Activated CD4-positive, alpha-beta T cell treated with anti-CD3 and anti-CD28 coated beads, Interleukin-2, amount 10 ng/mL, durations not matched to agents 24 days and 14 days (primary cell): ENCODE results near the gene NR1D1. TPM values are rescaled to one million over a fixed set of nuclear protein-coding genes. Genes with fewer than 3 reads are reported as not detected.
"Not testable (repeated sequence)": the region's sequence is repeated elsewhere in the genome, so short reads cannot be mapped to it uniquely, and the experiment has no call there.

ENCODE experiments used
- DNase-seq: peaks from one replicate; pipeline ENCODE4 v3.0.0; 2022
- H3K27ac Mint-ChIP-seq: one replicate; pipeline ENCODE4 v1.8.0; 2022; ENCODE audit warnings: mild to moderate bottlenecking, mixed read lengths
- H3K27me3 Mint-ChIP-seq: one replicate; pipeline ENCODE4 v1.8.0; 2022; ENCODE audit warnings: mixed read lengths
- H3K36me3 Mint-ChIP-seq: one replicate; pipeline ENCODE4 v1.8.0; 2022; ENCODE audit warnings: low read depth, mild to moderate bottlenecking, mixed read lengths
- H3K4me1 Mint-ChIP-seq: one replicate; pipeline ENCODE4 v1.8.0; 2021; ENCODE audit warnings: mixed read lengths
- H3K4me3 Mint-ChIP-seq: one replicate; pipeline ENCODE4 v1.8.0; 2022; ENCODE audit warnings: mild to moderate bottlenecking, moderate library complexity, mixed read lengths
- H3K9me3 Mint-ChIP-seq: one replicate; pipeline ENCODE4 v1.8.0; 2021; ENCODE audit warnings: mixed read lengths
- intact Hi-C: fragments of 100-400 bp; cut with micrococcal nuclease; formaldehyde crosslinking; loops from one replicate; pipeline ENCODE4 v1.15.1; 2023
- total RNA-seq: library from RNA; stranded (reverse); gene quantifications from 2 replicates; pipeline ENCODE4 v1.2.3, GENCODE V29; 2022

Gene NR1D1
- total RNA-seq: 7.9 and 8.2 TPM in 2 replicates

DNA sequence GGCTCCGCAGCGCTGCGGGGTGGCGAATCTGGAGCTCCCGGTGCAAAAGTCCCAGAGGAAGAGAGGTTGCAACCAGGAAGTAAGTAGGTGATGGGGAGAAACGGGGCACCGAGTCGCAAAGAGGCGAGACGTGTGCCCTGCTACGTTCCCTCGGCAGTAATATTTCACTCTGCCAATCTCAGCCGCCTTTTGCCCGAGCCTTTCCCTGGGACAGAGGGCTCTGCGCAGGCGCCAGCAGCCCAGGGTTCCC, at the start of gene NR1D1:
TSS of gene NR1D1 (minus strand) at position 171 of the 250 bp plus-strand sequence. CDS start 495 bp downstream, outside the sequence.
- peaks cover 4% of the 10 kb centered on the region for H3K27me3 Mint-ChIP-seq
- H3K9me3 Mint-ChIP-seq: peaks cover 6% of the 10 kb centered on the region
- H3K4me1 Mint-ChIP-seq: peaks cover 82% of the 10 kb centered on the region
- peak within 1 kb of the TSS; percentile 92 for H3K27ac Mint-ChIP-seq
- peaks cover 35% of the 10 kb centered on the region for H3K36me3 Mint-ChIP-seq
- intact Hi-C loops: no loop called here
- no peak for DNase-seq
- H3K4me3 Mint-ChIP-seq: peak within 1 kb of the TSS; percentile 94

DNA sequence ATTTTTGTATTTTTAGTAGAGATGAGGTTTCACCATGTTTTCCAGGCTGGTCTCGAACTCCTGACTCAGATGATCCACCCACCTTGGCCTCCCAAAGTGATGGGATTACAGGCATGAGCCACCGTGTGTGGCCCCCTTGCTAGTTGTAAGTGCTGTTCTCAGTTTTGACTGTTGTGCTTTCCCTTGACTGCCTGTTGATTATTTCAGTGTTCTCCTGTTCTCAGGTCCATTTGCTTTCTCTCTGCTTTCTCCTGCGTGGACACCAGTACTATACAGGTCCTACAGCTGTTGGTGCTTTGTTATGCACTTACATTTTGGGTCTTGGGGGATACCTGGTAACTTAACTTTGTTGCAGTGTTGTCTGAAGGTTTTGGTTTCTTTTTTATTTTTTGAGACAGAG, 48.1 kb upstream of the NR1D1 start:
- no peaks in the 10 kb centered on the region for H3K27me3 Mint-ChIP-seq
- peaks cover 58% of the 10 kb centered on the region for H3K36me3 Mint-ChIP-seq
- intact Hi-C loops: no loop called here
- H3K9me3 Mint-ChIP-seq: peaks cover 5% of the 10 kb centered on the region
- peaks cover 29% of the 10 kb centered on the region for H3K4me1 Mint-ChIP-seq
- DNase-seq: no peak
- no peak overlapping the region for H3K4me3 Mint-ChIP-seq
- H3K27ac Mint-ChIP-seq: peak overlapping the region; percentile 16

DNA sequence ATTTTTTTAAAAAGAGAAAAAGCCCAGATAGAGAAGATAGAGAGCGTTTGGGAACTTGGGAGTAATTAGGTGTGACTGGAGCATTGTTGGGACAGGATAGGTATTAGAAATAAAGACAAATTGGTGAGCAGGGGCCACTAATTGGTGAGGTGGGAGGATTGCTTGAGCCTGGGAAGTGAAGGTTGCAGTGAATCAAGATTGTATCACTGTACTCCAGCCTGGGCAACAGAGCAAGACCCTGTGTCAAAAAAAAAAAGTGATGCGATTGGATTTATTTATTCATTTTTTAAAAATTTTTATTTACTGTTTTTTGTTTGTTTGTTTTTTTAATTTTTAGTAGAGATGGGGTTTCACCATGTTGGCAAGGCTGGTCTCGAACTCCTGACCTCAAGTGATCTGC, 45.1 kb upstream of the NR1D1 start:
- no peaks in the 10 kb centered on the region for H3K27me3 Mint-ChIP-seq
- H3K27ac Mint-ChIP-seq: no peak overlapping the region
- intact Hi-C loops: no loop called here
- H3K4me1 Mint-ChIP-seq: peaks cover 32% of the 10 kb centered on the region
- H3K4me3 Mint-ChIP-seq: no peak overlapping the region
- peaks cover 60% of the 10 kb centered on the region for H3K36me3 Mint-ChIP-seq
- no peak for DNase-seq
- no peaks in the 10 kb centered on the region for H3K9me3 Mint-ChIP-seq

DNA sequence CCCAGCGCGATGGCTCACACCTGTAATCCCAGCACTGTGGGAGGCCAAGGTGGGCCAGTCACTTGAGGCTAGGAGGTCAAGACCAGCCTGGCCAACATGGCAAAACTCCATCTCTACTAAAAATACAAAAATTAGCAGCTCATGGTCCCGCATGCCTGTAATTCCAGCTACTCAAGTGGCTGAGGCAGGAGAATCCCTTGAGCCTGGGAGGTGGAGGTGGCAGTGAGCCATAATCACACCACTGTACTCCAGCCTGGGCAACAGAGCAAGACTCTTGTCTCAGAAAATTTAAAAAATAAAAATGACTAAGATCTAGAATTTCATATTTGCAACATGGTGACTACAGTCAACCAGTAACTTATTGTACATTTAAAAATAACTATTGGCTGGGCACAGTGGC, 42.8 kb upstream of the NR1D1 start:
- H3K27me3 Mint-ChIP-seq, intact Hi-C loops, H3K9me3 Mint-ChIP-seq, H3K27ac Mint-ChIP-seq, H3K4me3 Mint-ChIP-seq, DNase-seq: not testable (repeated sequence)
- Mint-ChIP-seq H3K4me1 (peaks cover 37% of the 10 kb centered on the region), H3K36me3 (peaks cover 44% of the 10 kb centered on the region)

DNA sequence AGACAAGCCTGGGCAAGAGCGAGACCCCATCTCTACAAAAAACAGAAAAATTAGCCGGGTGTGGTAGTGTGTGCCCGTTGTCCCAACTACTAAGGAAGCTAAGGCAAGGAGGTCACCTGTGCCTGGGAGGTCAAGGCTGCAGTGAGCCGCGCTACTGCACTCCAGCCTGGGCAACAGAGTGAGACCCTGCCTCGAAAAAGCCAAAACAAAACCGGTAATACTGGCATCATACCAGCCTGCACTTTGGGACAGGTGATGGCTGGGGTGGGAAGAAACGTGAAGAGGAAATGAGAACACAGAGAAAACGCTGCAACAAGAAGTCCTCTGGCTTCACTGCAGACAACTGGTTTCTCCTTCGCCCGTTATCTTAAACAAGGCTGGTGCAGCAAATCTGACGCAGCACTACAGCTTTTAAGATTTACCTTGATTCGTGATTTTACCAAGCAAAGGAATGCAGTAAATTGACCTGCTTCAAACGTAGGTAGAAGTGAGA, 39.2 kb upstream of the NR1D1 start:
- Mint-ChIP-seq H3K4me1 (peaks cover 30% of the 10 kb centered on the region), H3K36me3 (peaks cover 46% of the 10 kb centered on the region), H3K9me3 (no peaks in the 10 kb centered on the region), H3K27ac (peak overlapping the region; percentile 99), H3K4me3 (peak overlapping the region; percentile 97), H3K27me3 (no peaks in the 10 kb centered on the region)
- intact Hi-C loops: loop anchor here (1.0 kb wide), 4 partner anchors 14 to 40 kb away; partner anchors contain the start of gene MSL1
- no peak for DNase-seq

DNA sequence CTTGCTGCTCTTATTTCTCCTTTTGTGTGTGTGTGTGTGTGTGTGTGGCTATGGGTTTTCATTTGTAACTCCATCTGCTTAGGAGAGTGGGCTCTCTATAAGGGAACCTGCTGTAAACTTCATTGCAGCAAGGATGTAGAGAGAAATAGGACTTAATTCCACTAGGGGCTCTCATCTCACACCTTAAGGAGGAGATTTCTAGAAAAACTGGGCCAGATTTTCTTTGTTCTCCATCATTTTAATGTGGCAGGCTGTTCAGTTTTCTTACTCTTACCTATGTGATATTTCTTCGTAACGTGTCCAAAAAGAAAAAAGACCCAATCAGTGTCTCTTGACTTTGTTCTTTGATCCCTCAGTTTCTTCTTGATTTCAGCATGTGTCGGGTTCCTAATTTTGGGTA, 35.4 kb upstream of the NR1D1 start:
- no peak for DNase-seq
- H3K27me3 Mint-ChIP-seq: no peaks in the 10 kb centered on the region
- no peaks in the 10 kb centered on the region for H3K9me3 Mint-ChIP-seq
- H3K36me3 Mint-ChIP-seq: peaks cover 62% of the 10 kb centered on the region
- intact Hi-C loops: no loop called here
- H3K4me3 Mint-ChIP-seq: no peak overlapping the region
- H3K4me1 Mint-ChIP-seq: peaks cover 22% of the 10 kb centered on the region
- peak overlapping the region; percentile 20 for H3K27ac Mint-ChIP-seq

- Mint-ChIP-seq H3K9me3 (no peaks in the 10 kb centered on the region), H3K4me3 (no peak overlapping the region), H3K4me1 (peaks cover 20% of the 10 kb centered on the region), H3K36me3 (peaks cover 72% of the 10 kb centered on the region), H3K27ac (no peak overlapping the region), H3K27me3 (no peaks in the 10 kb centered on the region)
- intact Hi-C loops: no loop called here
- no peak for DNase-seq
Observed at GRCh38 chr17:40134184-40134583, 33.8 kb upstream of the NR1D1 start.

DNA sequence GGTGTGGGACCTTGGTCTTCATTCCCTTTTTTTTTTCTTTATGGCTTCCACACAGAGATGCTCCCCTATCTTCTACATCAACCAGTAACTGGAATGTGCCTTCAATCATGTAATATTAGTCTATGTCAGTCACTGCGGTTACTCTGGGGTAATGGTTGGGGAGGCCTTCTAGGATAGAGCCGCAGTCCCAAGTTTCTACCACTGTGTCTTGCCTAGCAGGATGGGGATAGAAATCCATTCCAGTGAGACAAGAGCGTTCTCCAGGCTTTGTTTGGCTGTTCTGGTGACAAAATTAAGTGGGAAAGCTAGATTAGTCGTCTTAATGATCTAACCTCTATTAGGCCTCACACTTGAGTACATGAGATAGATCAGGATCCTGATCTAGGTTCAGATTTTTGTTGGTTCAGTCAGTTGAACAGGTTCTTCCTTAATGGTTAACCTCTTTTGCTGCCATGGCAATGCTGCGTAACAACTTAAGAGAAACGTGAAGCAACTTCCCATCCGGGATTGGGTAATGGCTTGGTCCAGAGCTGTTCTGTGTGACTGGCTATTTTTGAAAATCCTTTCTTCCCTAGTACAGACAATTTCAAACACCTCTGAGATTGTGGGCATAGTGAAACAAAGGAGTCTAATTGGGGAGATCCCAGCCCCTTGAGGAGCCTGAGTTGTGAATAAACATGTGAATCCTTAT, 30.1 kb upstream of the NR1D1 start:
- intact Hi-C loops: no loop called here
- Mint-ChIP-seq H3K4me3 (no peak overlapping the region), H3K27ac (no peak overlapping the region), H3K4me1 (peaks cover 22% of the 10 kb centered on the region), H3K27me3 (no peaks in the 10 kb centered on the region), H3K9me3 (no peaks in the 10 kb centered on the region), H3K36me3 (peaks cover 78% of the 10 kb centered on the region)
- DNase-seq: no peak

DNA sequence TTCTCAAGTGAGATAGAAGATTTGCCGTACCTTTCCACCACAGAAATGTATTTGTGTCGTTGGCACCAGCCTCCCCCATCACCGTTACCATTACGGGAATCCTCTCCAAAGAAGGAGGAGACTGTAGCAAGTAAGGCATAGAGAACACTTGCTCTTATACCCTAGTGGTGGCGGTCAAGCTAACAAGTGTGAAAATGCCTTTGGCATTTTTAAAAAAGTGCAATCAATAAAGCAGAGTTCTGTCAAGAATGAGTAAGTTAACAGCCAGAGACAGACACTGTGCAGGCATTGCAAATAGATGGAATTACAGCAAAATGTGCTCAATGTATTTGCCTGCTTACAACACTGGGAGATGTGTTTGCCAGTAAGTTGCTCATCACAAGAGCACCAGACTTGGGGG, 29.1 kb upstream of the NR1D1 start:
- no peak overlapping the region for H3K4me3 Mint-ChIP-seq
- no peak for DNase-seq
- intact Hi-C loops: no loop called here
- peaks cover 72% of the 10 kb centered on the region for H3K36me3 Mint-ChIP-seq
- H3K27ac Mint-ChIP-seq: no peak overlapping the region
- no peaks in the 10 kb centered on the region for H3K27me3 Mint-ChIP-seq
- H3K4me1 Mint-ChIP-seq: peaks cover 26% of the 10 kb centered on the region
- H3K9me3 Mint-ChIP-seq: no peaks in the 10 kb centered on the region

- no peaks in the 10 kb centered on the region for H3K27me3 Mint-ChIP-seq
- no peaks in the 10 kb centered on the region for H3K9me3 Mint-ChIP-seq
- DNase-seq: no peak
- H3K4me3 Mint-ChIP-seq: peak overlapping the region; percentile 90
- H3K36me3 Mint-ChIP-seq: peaks cover 40% of the 10 kb centered on the region
- peaks cover 33% of the 10 kb centered on the region for H3K4me1 Mint-ChIP-seq
- intact Hi-C loops: no loop called here
- peak overlapping the region; percentile 61 for H3K27ac Mint-ChIP-seq
Observed at GRCh38 chr17:40124279-40125141, 24.1 kb upstream of the NR1D1 start.

- Mint-ChIP-seq H3K4me3 (peak overlapping the region; percentile 90), H3K36me3 (peaks cover 34% of the 10 kb centered on the region), H3K27ac (peak overlapping the region; percentile 92), H3K4me1 (peaks cover 33% of the 10 kb centered on the region), H3K27me3 (no peaks in the 10 kb centered on the region), H3K9me3 (no peaks in the 10 kb centered on the region)
- intact Hi-C loops: no loop called here
- DNase-seq: no peak
Observed at GRCh38 chr17:40123811-40124114, 23.4 kb upstream of the NR1D1 start.

- Mint-ChIP-seq H3K4me1 (peaks cover 36% of the 10 kb centered on the region), H3K27me3 (no peaks in the 10 kb centered on the region), H3K9me3 (no peaks in the 10 kb centered on the region), H3K4me3 (peak overlapping the region; percentile 90), H3K27ac (peak overlapping the region; percentile 92), H3K36me3 (peaks cover 35% of the 10 kb centered on the region)
- intact Hi-C loops: loop anchor here (1.0 kb wide), 1 partner anchor 24 kb away; no protein-coding TSS in a partner anchor
- DNase-seq: peak; percentile 91
Observed at GRCh38 chr17:40122999-40123810, 22.8 kb upstream of the NR1D1 start.

DNA sequence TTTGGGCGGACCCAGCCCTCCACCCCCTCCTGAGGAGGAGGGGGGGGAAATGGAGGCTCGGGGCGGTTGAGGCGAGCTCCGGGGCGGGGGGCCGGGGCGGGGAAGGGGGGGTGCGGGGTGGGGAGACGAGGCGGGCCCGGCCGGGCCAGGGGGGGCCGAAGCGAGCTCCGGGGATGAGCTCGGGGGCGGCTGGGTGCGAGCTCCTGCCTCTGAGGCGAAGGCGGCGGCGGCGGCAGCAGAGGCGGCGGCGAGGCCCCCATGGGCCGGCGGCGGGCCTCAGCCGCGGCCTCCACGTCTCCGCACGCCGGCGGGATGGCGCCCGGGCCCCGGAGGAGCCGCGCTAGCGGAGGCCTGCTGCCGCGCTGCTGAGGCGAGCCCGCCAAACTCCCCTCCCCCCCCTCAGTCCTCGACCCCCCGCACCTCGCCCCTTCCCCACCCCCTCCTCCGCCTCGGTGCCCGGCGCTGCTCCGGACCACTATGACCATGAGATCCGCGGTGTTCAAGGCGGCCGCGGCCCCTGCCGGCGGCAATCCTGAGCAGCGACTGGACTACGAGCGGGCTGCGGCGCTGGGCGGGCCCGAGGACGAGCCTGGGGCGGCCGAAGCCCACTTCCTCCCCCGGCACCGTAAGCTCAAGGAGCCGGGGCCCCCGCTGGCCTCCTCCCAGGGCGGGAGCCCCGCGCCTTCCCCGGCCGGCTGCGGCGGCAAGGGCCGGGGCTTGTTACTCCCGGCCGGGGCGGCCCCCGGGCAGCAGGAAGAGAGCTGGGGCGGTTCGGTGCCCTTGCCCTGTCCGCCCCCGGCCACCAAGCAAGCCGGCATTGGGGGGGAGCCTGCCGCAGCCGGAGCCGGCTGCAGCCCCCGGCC, 22.0 kb upstream of the NR1D1 start:
- no peaks in the 10 kb centered on the region for H3K9me3 Mint-ChIP-seq

More for the DNA sequence above, 22.0 kb upstream of the NR1D1 start:
- peak; percentile 80 for DNase-seq
- Mint-ChIP-seq H3K4me3 (peak overlapping the region; percentile 90), H3K36me3 (peaks cover 31% of the 10 kb centered on the region), H3K27me3 (no peaks in the 10 kb centered on the region), H3K4me1 (peaks cover 36% of the 10 kb centered on the region), H3K27ac (peak overlapping the region; percentile 68)
- intact Hi-C loops: loop anchor here (1.0 kb wide), 1 partner anchor 23 kb away; no protein-coding TSS in a partner anchor
